GM18508 (cell line): Measurements from ENCODE around the gene CGB8.
"Not testable (repeated sequence)": the region's sequence is repeated elsewhere in the genome, so short reads cannot be mapped to it uniquely, and the experiment has no call there.

Source experiments
- ATAC-seq: cut with Tn5 transposase; IDR thresholded peaks from one replicate; pipeline ENCODE4 v1.9.1; 2021; ENCODE audit warnings: moderate number of reproducible peaks; ENCODE audit not compliant: insufficient read depth, unreplicated experiment

The CGB8 gene

DNA sequence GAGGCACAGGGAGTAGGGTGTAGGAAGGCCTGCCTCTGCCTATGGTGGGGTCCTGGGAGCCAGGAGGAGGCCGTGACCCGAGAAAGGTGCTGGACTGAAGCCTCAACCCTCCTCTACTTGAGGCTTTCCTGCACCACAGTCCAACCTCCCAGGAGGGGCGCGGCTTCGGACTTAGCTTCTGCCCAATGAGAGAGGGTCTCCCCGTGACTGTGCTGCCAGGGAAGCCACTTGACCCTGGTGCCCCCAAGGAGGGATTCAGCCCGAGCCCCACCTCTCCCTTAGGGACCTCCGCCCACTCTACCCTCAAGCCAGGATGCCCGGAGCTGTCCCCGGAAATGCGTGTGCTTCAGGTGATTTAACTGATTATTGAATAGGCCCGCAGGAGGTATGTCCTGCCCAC is at the start of gene CGB8:
Gene CGB8 (minus strand): TSS at position 101 of the 400 bp plus-strand sequence. CDS start 372 bp downstream, outside the sequence.
- not testable (repeated sequence) for ATAC-seq

DNA sequence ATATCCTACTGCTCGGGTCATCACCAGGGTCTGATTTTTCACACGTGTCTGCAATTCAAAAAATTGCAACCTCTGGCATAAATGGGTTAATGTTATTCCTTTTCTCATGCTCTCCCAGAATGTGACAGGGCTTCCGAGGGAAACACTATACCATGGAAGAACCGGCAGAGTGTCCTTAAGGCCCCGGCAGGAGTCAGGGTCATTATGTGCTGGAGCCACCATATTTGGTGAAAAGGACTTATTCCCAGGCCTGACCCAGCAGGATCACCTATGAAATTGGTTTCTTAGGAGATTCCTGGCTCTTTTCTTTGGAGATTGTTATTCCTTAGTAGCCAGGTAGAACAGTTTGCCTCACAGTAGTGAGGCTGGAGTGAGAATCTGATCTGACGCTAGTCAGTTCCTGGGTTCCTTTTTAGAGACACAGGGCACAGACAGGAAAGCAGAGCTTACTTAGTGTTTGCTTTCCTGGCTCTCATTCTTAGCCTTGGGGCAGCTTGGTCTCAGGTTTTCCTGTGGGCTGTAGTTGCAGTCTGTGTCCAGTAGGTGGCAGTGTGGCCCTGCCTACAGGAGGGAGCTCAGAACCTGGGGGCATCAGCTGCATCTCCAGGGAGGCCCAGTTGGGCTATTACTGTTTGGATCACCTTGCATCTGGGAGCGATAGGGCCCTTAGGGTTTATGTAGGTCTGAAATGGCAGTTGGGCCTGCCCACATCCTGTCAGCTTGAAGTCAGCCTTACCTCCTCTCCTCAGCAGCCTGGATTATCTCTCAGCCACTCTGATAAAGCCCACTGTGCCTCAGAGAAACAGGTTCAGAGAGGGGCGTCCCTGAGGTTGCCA is 48.8 kb upstream of the CGB8 start:
- ATAC-seq = no peak

GRCh38 chr19:49094505-49095482 is 45.9 kb upstream of the CGB8 start:
- ATAC-seq = no peak

- ATAC-seq = no peak
Measured at GRCh38 chr19:49092686-49093085, 43.8 kb upstream of the CGB8 start.

DNA sequence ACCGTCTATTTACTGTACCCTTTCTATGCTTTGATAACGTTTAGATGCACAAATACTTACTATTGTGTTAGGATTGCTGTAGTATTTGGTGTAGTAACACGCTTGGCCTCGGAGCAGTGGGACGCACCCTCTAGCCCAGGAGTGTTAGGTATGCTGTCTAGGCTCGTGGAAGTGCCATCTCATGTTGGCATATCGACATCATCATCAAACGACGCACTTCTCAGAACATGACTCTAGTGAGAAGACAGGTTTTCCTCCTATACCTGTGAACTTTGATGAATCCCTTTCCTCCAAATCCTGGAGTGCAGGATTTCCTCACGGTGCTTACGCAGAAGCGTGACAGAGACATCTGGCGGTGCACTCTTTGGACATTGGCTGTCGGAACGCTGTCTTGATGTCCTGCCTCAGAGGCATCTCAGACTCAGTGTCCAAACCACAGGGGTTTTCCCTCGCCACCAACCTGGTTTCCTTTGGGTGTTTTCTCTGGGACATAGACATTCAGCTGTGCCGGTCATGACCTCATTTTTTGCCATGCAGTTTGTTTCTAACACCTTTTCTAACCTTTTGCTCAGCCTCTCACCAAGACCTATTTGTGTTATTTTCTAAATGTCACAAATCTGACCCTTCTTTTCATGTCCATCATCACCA is 42.6 kb upstream of the CGB8 start:
- ATAC-seq = no peak

- ATAC-seq = no peak
Measured at GRCh38 chr19:49086296-49086695, 37.4 kb upstream of the CGB8 start.

- ATAC-seq = no peak
Measured at GRCh38 chr19:49085868-49086232, 36.9 kb upstream of the CGB8 start.

DNA sequence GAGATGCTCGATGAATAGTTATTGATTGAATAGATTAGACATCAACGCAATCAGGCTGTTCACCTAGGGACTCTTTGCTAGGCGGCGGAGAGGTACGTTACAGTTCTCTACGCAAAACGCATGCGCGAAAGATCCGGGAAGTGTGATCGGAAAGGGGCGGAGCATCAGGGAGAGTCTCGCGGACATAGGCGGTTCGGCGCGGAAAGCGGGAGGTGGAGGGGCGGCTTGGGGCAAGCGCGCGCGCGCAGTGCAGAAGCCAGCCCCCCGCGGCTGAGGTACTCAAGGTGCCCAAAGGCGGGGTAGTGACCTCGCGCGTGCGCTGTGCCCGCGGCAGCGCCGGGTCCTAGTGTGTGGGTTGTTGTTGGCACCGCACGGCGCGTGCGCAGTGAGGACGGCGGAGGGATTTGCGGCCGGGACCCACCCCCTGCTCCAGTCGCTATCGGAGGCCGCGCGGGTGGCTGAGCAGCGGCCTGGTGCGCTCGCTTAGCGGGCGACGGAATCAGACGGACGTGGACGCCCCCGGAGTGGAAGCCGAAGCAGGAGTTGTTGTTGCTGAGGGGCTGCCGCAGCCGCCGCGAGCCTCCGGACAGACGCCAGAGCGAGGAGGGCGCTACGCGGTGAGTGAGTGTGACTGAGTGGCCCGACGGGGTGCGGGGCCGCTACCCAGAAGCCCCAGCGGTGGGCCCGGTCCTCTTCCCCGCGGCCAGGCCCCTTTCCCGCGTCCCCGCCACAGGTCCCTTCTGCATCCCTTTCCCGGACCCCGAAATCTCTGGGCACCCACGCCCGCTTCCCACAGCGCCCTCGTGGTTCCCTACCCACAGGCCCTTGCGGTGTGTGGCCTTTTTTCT is 36.3 kb upstream of the CGB8 start, which contains the start of gene SNRNP70:
Gene SNRNP70 (plus strand): TSS at position 432 of the 848 bp plus-strand sequence. CDS start 964 bp downstream, outside the sequence.
- peak; percentile 48 for ATAC-seq

GRCh38 chr19:49084206-49085019 is 35.5 kb upstream of the CGB8 start:
- no peak for ATAC-seq

GRCh38 chr19:49081273-49081672 is 32.4 kb upstream of the CGB8 start:
- no peak for ATAC-seq

- no peak for ATAC-seq
Measured at GRCh38 chr19:49080392-49080791, 31.5 kb upstream of the CGB8 start.

- ATAC-seq = not testable (repeated sequence)
Measured at GRCh38 chr19:49074869-49075268, 26.0 kb upstream of the CGB8 start.

DNA sequence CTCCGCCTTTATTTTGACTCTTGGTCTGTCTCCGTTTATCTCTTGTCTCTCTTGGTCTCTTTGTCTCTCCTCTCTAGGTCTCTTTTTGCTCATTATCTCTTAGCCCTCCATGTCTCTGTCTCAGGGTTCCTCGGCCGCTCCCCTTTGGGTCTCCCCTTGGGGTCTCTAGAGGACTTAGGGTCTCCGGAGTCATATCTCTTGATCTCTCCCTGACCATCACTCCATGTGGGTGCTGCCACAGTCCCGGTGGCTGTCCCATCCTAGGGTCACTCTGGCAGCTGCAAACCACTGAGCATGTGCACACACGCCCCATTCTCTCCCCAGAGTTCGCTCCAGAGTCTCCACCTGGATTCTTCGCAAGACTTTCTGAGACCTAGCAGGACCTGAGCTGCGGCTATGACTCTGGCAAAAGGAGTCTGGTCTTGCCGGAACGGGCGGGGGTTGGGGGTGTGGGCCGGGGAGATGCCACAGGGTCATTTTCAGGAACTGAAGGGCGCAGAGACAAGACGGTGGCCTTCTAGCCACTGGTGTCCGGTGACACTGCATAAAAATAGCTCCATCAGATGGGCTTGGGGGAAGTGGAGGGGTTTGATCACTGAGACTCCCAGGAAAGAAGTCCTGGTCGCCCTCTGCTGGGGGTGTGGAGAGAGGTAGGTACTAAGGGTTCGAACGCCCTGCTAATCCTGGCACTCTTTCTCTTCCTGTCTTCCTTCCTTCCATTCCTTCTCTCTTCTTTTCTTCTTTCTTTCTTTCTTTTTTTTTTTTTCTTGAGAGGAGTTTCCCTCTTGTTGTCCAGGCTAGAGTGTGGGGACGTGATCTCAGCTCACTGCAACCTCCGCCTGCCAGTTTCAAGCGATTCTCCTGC is 24.8 kb upstream of the CGB8 start:
- ATAC-seq = no peak

- ATAC-seq = no peak
Measured at GRCh38 chr19:49071860-49072547, 23.1 kb upstream of the CGB8 start.

- ATAC-seq = no peak
Measured at GRCh38 chr19:49070416-49070815, 21.5 kb upstream of the CGB8 start.

DNA sequence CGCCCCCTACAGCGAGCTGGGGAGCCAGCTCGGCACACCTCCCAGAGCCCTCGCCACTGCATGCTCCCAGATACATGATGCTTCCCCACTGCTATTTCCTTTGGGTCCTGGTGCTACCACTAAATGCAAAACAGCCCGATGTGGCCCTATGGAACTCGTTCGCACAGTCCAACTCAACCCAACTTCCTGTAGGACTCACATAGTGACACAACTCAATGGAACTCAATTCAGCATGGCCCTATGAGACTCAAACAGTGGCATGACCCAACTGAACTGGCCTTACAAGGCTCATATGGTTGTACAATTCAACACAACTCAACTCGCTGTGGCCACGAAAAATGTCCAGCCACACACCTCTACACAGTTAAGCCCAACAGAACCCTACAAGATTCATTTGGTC is 20.1 kb upstream of the CGB8 start:
- no peak for ATAC-seq

DNA sequence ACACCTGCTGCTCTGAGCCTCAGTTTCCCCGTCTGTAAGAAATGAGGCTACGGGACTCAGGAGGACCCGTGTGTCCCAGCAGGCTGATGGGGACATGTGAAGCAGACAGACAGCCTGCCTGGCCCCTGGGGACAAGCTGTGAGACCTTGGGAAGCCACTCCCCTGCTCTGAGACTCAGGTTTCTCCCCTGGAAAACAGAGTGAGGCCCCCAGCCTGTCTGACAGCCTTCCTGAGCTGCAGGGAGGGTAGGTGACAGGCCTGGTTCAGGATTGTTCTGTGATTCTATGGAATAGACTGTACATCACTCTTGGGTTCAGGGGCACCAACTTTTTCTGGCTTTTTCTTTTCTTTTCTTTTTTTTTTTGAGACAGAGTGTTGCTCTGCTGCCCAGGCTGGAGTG is 18.6 kb upstream of the CGB8 start:
- ATAC-seq = no peak
